CD8-positive, alpha-beta memory T cell (primary cell): Measurements from ENCODE around the gene FMNL3. TPM values are rescaled to one million over a fixed set of nuclear protein-coding genes. Genes with fewer than 3 reads are reported as not detected.

Source experiments
- CTCF ChIA-PET: fragments of 350-600 bp; sonication (Branson Sonifier 250); formaldehyde crosslinking; loops from one replicate; lab custom pipeline; 2021; ENCODE audit warnings: antibody characterized with exemption; lab: Charles Lee
- POLR2A ChIA-PET: fragments of 350-600 bp; sonication (Branson Sonifier 250); formaldehyde crosslinking; loops from one replicate; lab custom pipeline; 2021; ENCODE audit warnings: antibody characterized with exemption; lab: Charles Lee
- DNase-seq, 5 donors: peaks; one replicate each; pipeline versions ENCODE4 v3.0.0 to v3.0.0-alpha.2; 2020 to 2022; ENCODE audit warnings: mixed read lengths in 1 of 5
- H3K27ac ChIP-seq: one replicate; pipeline ENCODE4 v1.7.0; 2013; ENCODE audit warnings: low read depth, mild to moderate bottlenecking, low read length, moderate library complexity
- H3K27me3 ChIP-seq: 2 replicates; pipeline ENCODE4 v1.7.0; 2013; ENCODE audit warnings: low read length, mild to moderate bottlenecking; ENCODE audit not compliant: insufficient read depth, poor library complexity, severe bottlenecking
- H3K36me3 ChIP-seq: 2 replicates; pipeline ENCODE4 v1.7.0; 2013; ENCODE audit warnings: mild to moderate bottlenecking, low read length, moderate library complexity; ENCODE audit not compliant: insufficient read depth
- H3K4me1 ChIP-seq: 2 replicates; pipeline ENCODE4 v1.7.0; 2013; ENCODE audit warnings: mild to moderate bottlenecking, low read length, moderate library complexity; ENCODE audit not compliant: insufficient read depth
- H3K4me3 ChIP-seq: 2 replicates; pipeline ENCODE4 v1.7.0; 2013; ENCODE audit warnings: mild to moderate bottlenecking, low read length
- H3K9me3 ChIP-seq: 2 replicates; pipeline ENCODE4 v1.7.0; 2013; ENCODE audit warnings: mild to moderate bottlenecking, low read length
- H3K27ac Mint-ChIP-seq, 8 donors: one replicate each; pipeline ENCODE4 v1.8.0; 2020 to 2021; ENCODE audit warnings: mixed read lengths in 8 of 8, mild to moderate bottlenecking in 6 of 8, inconsistent platforms in 3 of 8, moderate library complexity in 3 of 8
- H3K27me3 Mint-ChIP-seq, 2 donors: one replicate each; pipeline ENCODE4 v1.8.0; 2020 to 2021; ENCODE audit warnings: mixed read lengths in 2 of 2, mild to moderate bottlenecking in 1 of 2, moderate library complexity in 1 of 2
- H3K36me3 Mint-ChIP-seq, 3 donors: one replicate each; pipeline ENCODE4 v1.8.0; 2020 to 2021; ENCODE audit warnings: mixed read lengths in 3 of 3, inconsistent platforms in 1 of 3, mild to moderate bottlenecking in 1 of 3
- H3K4me1 Mint-ChIP-seq, 3 donors: one replicate each; pipeline ENCODE4 v1.8.0; 2020 to 2021; ENCODE audit warnings: mixed read lengths in 3 of 3, inconsistent platforms in 1 of 3, mild to moderate bottlenecking in 1 of 3
- H3K4me3 Mint-ChIP-seq, 7 donors: one replicate each; pipeline ENCODE4 v1.8.0; 2020 to 2021; ENCODE audit warnings: mixed read lengths in 7 of 7, mild to moderate bottlenecking in 6 of 7, moderate library complexity in 4 of 7, inconsistent platforms in 2 of 7
- H3K9me3 Mint-ChIP-seq, 5 donors: one replicate each; pipeline ENCODE4 v1.8.0; 2020 to 2022; ENCODE audit warnings: mixed read lengths in 5 of 5, mild to moderate bottlenecking in 3 of 5, moderate library complexity in 2 of 5, inconsistent platforms in 1 of 5
- polyA plus RNA-seq: library from polyadenylated mRNA; unstranded; fragments of 300-500 nt; fragmentation: Illumina TruSeq; gene quantifications from one replicate; pipeline ENCODE4 v1.2.3, GENCODE V29; 2021
- total RNA-seq, 2 experiments: library from RNA; stranded (reverse); gene quantifications; one replicate each; pipeline ENCODE4 v1.2.3, GENCODE V29; 2021

Gene FMNL3
- total and polyA plus RNA-seq, 3 experiments from 2014 or later = 6.3 to 36.7 (median 35.8) TPM

DNA sequence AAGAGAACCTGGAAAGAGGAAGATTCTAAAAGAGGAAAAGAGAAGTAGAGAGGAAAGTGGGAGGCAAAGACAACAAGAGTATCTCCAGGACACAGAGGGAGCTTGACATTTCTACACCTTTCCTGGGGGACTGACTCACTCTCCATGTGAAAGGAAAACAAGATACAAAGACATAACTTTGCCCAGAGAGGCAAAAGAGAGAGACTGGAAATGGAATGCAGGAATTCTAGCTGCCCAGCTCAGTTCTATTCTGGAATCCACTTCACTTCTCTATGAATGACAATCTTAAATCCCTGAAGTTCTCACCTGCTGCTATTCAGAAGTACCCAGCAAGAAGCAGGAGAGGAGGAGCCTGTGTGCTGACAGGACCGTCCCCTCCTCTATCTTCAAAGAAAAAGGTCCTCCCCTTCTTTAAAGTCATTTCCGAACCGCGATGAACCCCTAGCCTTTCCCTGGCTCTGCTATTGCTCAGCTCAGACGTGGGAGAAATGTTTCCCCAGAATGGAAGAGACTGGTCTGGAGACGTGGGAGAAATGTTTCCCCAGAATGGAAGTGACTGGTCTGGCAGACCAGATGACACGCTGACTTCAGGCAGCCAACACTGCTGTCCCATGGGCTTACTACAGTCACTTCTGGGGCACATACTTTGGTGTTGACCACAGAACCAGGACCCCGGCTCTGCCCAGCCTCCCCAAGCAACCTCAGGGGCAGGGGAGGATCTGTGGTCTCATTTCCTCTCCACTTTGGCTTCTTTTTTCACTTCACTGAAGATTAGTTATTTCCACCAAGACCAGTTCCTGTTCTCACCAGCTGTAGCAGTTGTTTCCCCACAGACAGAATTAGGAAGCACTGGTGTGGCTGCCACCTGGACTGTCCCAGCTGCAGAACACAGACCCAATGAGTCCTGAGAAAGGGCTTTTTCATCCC, 8.3 kb downstream of the FMNL3 start:
- no peak overlapping the region for H3K27ac ChIP-seq
- peaks cover 32 to 54% (median 44%) of the 10 kb centered on the region in 3 donors for H3K4me1 Mint-ChIP-seq

DNA sequence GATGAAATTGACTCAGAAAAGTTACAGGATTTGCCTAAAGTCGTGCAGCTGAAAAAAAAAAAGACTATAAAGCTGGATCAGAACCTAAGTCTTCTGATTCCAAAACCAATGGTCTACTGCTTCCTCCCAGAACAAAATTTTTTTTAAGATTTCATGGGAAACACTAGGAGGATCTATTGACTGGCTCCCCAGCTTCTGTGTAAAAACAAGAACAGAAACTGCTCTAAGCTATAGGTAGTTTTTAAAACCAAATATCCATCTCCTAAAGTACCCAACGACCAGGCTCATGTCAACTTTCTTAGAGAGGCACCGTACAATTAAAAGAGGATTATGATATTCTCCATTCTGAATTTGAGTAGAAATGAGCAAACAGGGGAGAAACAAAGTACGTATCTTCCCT, 9.4 kb downstream of the FMNL3 start:
- Mint-ChIP-seq H3K27ac (peak overlapping the region in 2 of 8 donors; percentile 86 to 96), H3K9me3 (no peaks in the 10 kb centered on the region), H3K27me3 (no peaks in the 10 kb centered on the region), H3K36me3 (no peaks in the 10 kb centered on the region), H3K4me3 (peak overlapping the region in 2 of 7 donors; percentile 9 to 35), H3K4me1 (peaks cover 22 to 48% (median 36%) of the 10 kb centered on the region in 3 donors)
- POLR2A ChIA-PET = interaction anchor here (1.0 kb wide), 1 partner anchor 24 kb away, joined by 4 read pairs; no protein-coding TSS in a partner anchor
- Histone ChIP-seq H3K9me3 (no peaks in the 10 kb centered on the region), H3K27me3 (no peaks in the 10 kb centered on the region), H3K27ac (no peak overlapping the region), H3K36me3 (no peaks in the 10 kb centered on the region), H3K4me3 (no peak overlapping the region), H3K4me1 (peaks cover 33% of the 10 kb centered on the region)
- CTCF ChIA-PET = interaction anchor here (1.6 to 2.1 kb wide), 3 partner anchors 9 to 53 kb away, joined by 6 to 7 read pairs (median 7); partner anchors contain the start of gene FMNL3
- no peak for DNase-seq

More for the DNA sequence above, 8.3 kb downstream of the FMNL3 start:
- DNase-seq = peak in 4 of 5 donors; percentile 12 to 50 (median 34)
- peaks cover 42% of the 10 kb centered on the region for H3K4me1 ChIP-seq
- H3K36me3 ChIP-seq = no peaks in the 10 kb centered on the region
- peak overlapping the region; percentile 33 for H3K4me3 ChIP-seq
- H3K4me3 Mint-ChIP-seq = peak overlapping the region; percentile 69 to 90 (median 85)
- no peaks in the 10 kb centered on the region for H3K9me3 ChIP-seq
- no peaks in the 10 kb centered on the region for H3K36me3 Mint-ChIP-seq
- H3K27ac Mint-ChIP-seq = peak overlapping the region; percentile 80 to 99 (median 93)
- CTCF ChIA-PET = interaction anchor here (0.8 to 1.9 kb wide), 4 partner anchors 8 to 54 kb away, joined by 3 to 7 read pairs (median 6); partner anchors contain the start of gene FMNL3
- no peaks in the 10 kb centered on the region for H3K27me3 ChIP-seq
- POLR2A ChIA-PET = interaction anchor here (1.3 kb wide), 1 partner anchor 36 kb away, joined by 7 read pairs; no protein-coding TSS in a partner anchor
- no peaks in the 10 kb centered on the region for H3K9me3 Mint-ChIP-seq
- no peaks in the 10 kb centered on the region for H3K27me3 Mint-ChIP-seq

DNA sequence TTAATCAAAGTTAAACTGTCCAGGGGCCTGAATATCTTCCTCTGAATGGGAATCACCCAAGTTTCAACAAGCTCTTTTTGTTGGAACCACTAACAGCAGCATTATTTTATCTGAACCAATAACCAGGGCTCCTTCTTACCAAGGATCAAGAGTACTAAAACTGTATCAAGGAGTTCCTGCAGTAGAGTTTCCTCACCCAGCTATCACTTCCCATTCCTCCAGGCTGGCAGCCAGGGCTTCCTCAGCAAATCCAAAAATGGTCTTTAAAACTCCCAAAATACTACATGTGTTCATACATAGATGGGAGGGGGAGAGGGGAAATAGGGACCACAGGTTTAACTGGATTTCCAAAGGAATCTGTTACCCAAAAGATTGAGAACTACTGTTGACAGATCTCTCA, 10.5 kb downstream of the FMNL3 start:
- no peak overlapping the region for H3K4me3 ChIP-seq

DNA sequence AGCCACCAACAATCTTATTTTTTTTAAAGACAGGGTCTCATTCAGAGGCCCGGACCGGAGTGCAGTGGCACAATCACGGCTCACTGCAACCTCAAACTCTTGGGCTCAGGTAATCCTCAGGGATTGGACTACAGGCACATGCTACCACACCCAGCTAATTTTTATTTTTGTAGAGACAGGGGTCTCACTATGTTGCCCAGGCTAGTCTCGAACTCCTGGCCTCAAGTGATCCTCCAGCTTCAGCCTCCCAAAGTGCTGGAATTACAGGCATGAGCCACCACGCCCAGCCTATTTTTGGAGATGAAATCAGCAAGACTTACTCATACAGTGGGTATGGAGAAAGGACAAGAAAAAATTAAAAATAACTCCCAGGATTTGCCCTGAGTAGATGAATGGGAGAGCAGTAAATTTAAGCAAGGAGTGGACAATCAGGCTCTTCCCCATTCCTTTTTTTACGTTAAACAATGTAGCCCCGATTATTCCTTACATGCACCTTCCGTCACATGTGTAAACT, 13.2 kb downstream of the FMNL3 start:
- H3K27me3 Mint-ChIP-seq = no peaks in the 10 kb centered on the region
- Histone ChIP-seq H3K4me1 (peaks cover 43% of the 10 kb centered on the region), H3K27ac (no peak overlapping the region), H3K27me3 (no peaks in the 10 kb centered on the region), H3K36me3 (no peaks in the 10 kb centered on the region), H3K9me3 (no peaks in the 10 kb centered on the region), H3K4me3 (no peak overlapping the region)
- no peak for DNase-seq
- POLR2A ChIA-PET = no interaction called here
- H3K4me3 Mint-ChIP-seq = no peak overlapping the region
- H3K27ac Mint-ChIP-seq = no peak overlapping the region
- CTCF ChIA-PET = no interaction called here
- H3K4me1 Mint-ChIP-seq = peaks cover 19 to 49% (median 30%) of the 10 kb centered on the region in 3 donors
- H3K36me3 Mint-ChIP-seq = no peaks in the 10 kb centered on the region
- no peaks in the 10 kb centered on the region for H3K9me3 Mint-ChIP-seq

More for the DNA sequence above, 10.5 kb downstream of the FMNL3 start:
- Histone ChIP-seq H3K9me3 (no peaks in the 10 kb centered on the region), H3K27me3 (no peaks in the 10 kb centered on the region), H3K36me3 (no peaks in the 10 kb centered on the region), H3K4me1 (peaks cover 33% of the 10 kb centered on the region), H3K27ac (no peak overlapping the region)
- Mint-ChIP-seq H3K4me3 (peak overlapping the region in 1 of 7 donors; percentile 10), H3K4me1 (peaks cover 20 to 44% (median 35%) of the 10 kb centered on the region in 3 donors), H3K9me3 (no peaks in the 10 kb centered on the region), H3K36me3 (no peaks in the 10 kb centered on the region), H3K27me3 (no peaks in the 10 kb centered on the region), H3K27ac (peak overlapping the region in 3 of 8 donors; percentile 2 to 52 (median 51))
- CTCF ChIA-PET = interaction anchor here (1.2 to 2.1 kb wide), 3 partner anchors 10 to 24 kb away, joined by 3 to 7 read pairs (median 6); partner anchors contain the start of gene FMNL3
- DNase-seq = no peak
- POLR2A ChIA-PET = interaction anchor here (0.9 kb wide), 1 partner anchor 25 kb away, joined by 3 read pairs; no protein-coding TSS in a partner anchor

DNA sequence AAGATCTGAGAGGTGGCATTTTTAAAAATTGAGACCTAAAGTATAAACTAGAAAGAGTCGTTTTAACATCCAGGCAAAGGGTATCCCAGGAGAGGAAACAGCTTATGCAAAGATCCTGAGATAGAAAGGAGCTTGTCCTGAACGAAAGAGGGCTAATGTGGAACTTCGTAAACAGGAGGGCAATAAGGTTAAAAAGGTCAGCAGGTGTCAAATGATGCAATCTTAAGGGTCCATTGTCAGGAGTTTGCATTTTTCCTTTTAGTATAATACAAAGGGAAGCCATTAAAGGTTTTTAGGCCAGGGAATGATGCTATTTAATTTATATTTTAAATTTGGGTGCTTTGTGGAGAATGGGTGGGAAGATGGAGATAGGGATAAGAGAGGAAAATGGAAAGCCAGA, 14.4 kb downstream of the FMNL3 start:
- no peaks in the 10 kb centered on the region for H3K9me3 ChIP-seq
- no peaks in the 10 kb centered on the region for H3K36me3 ChIP-seq
- Mint-ChIP-seq H3K36me3 (no peaks in the 10 kb centered on the region), H3K4me1 (peaks cover 12 to 43% (median 25%) of the 10 kb centered on the region in 3 donors), H3K4me3 (no peak overlapping the region), H3K27ac (no peak overlapping the region), H3K9me3 (no peaks in the 10 kb centered on the region), H3K27me3 (no peaks in the 10 kb centered on the region)
- H3K27ac ChIP-seq = no peak overlapping the region
- H3K27me3 ChIP-seq = no peaks in the 10 kb centered on the region
- ChIA-PET POLR2A (no interaction called here), CTCF (interaction anchor here (1.3 kb wide), 1 partner anchor 345 kb away, joined by 3 read pairs; no protein-coding TSS in a partner anchor)
- H3K4me3 ChIP-seq = no peak overlapping the region
- DNase-seq = no peak
- H3K4me1 ChIP-seq = peaks cover 33% of the 10 kb centered on the region

DNA sequence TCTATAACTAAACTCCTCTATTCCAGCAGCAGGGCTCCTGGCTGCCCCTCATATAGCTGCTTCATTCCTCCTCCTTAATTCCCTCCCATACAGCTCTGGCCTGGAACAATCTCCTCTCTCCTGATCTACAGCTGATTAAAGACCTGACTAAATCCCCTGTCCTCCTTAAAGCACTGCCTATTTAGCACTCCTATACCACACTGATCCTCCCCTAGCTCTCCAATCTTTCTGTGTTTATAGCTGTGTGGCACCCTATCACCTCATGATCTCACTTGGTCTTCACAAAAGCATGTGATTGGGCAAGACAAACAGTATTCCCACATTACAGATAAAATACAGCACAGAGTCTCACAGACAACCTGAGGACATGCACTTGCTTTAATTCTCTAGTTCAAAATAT, 17.4 kb downstream of the FMNL3 start:
- H3K36me3 ChIP-seq = no peaks in the 10 kb centered on the region
- peaks cover 18 to 48% (median 31%) of the 10 kb centered on the region in 3 donors for H3K4me1 Mint-ChIP-seq
- POLR2A ChIA-PET = no interaction called here

DNA sequence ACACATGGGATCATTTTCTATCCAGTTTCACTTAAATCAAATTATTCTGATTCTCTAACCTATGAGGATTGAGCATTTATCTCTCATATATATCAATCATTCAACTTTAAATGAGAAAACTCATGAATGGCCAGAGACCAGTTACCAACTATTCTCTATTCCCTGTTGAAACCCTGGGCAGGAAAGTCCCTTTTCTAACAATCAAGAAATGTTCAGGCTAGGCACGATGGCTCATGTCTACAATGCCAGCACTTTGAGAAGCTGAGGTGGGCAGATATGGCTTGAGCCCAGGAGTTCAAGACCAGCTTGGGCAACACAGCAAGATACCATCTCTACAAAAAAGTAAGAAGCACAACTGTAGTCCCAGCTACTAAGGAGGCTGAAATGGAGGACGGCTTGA, 18.0 kb downstream of the FMNL3 start:
- DNase-seq = no peak
- Histone ChIP-seq H3K4me3 (no peak overlapping the region), H3K36me3 (no peaks in the 10 kb centered on the region), H3K9me3 (no peaks in the 10 kb centered on the region), H3K27ac (no peak overlapping the region), H3K4me1 (peaks cover 26% of the 10 kb centered on the region), H3K27me3 (no peaks in the 10 kb centered on the region)
- peaks cover 0 to 2% (median 0%) of the 10 kb centered on the region in 3 donors for H3K36me3 Mint-ChIP-seq
- H3K27ac Mint-ChIP-seq = no peak overlapping the region
- POLR2A ChIA-PET = interaction anchor here (1.2 kb wide), 1 partner anchor 44 kb away, joined by 8 read pairs; no protein-coding TSS in a partner anchor
- no peaks in the 10 kb centered on the region for H3K27me3 Mint-ChIP-seq
- no peaks in the 10 kb centered on the region for H3K9me3 Mint-ChIP-seq
- H3K4me3 Mint-ChIP-seq = no peak overlapping the region
- CTCF ChIA-PET = interaction anchor here (1.0 to 1.6 kb wide), 2 partner anchors 24 to 53 kb away, joined by 3 to 5 read pairs; no protein-coding TSS in a partner anchor
- H3K4me1 Mint-ChIP-seq = peaks cover 23 to 53% (median 37%) of the 10 kb centered on the region in 3 donors

More for the DNA sequence above, 17.4 kb downstream of the FMNL3 start:
- Histone ChIP-seq H3K27me3 (no peaks in the 10 kb centered on the region), H3K9me3 (no peaks in the 10 kb centered on the region), H3K4me3 (no peak overlapping the region), H3K4me1 (peaks cover 22% of the 10 kb centered on the region), H3K27ac (no peak overlapping the region)
- Mint-ChIP-seq H3K27me3 (no peaks in the 10 kb centered on the region), H3K27ac (peak overlapping the region in 3 of 8 donors; percentile 1 to 11 (median 9)), H3K4me3 (no peak overlapping the region), H3K9me3 (no peaks in the 10 kb centered on the region), H3K36me3 (peaks cover 0 to 2% (median 0%) of the 10 kb centered on the region in 3 donors)
- CTCF ChIA-PET = interaction anchor here (1.0 to 1.6 kb wide), 3 partner anchors 10 to 53 kb away, joined by 3 to 5 read pairs (median 4); no protein-coding TSS in a partner anchor
- no peak for DNase-seq
